Fibroblast of the aortic adventitia (primary cell): ENCODE measurements around the gene FCHSD2. TPM values are rescaled to one million over a fixed set of nuclear protein-coding genes. Genes with fewer than 3 reads are reported as not detected.

Experiments used
- DNase-seq: peaks from one replicate; pipeline ENCODE4 v3.0.0-alpha.2; 2010; ENCODE audit warnings: low read depth
- H3K4me3 ChIP-seq: 2 replicates; pipeline ENCODE4 v1.5.1; 2011; ENCODE audit warnings: low read depth, mild to moderate bottlenecking, control low read depth, low read length, moderate library complexity
- total RNA-seq: library from RNA; depleted of rRNA; stranded (reverse); fragments of >200 nt; gene quantifications from 2 replicates; pipeline ENCODE4 v1.2.3, GENCODE V29; 2012; ENCODE audit warnings: low replicate concordance
- TF ChIP-seq, protein P1 (sequence below): IDR thresholded peaks from 2 replicates; pipeline ENCODE4 v1.5.1; 2011; ENCODE audit warnings: mild to moderate bottlenecking, low read length, control low read depth, inconsistent platforms; ENCODE audit not compliant: insufficient read depth

The FCHSD2 gene
- total RNA-seq, 1 donor, result 11.3 TPM

DNA sequence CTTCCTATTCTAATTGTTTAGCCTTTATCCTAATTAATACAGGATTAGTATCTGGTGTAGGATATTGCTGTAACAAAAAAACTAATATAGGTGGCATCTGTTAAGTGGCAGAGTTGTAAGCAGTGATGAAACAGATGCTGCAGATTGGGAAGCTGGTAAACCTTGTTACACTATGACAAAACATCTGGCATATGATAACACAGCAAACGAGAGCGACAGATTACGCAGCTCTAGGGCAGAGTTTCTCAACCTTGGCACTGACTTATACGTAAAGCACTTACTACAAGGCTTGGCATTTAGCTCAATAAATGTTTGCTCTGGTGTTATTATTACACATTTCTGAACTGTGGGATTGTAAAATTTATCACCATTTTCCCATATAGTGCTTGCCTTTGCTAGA, 190.9 kb downstream of the FCHSD2 start:
- TF ChIP-seq, protein P1, sequence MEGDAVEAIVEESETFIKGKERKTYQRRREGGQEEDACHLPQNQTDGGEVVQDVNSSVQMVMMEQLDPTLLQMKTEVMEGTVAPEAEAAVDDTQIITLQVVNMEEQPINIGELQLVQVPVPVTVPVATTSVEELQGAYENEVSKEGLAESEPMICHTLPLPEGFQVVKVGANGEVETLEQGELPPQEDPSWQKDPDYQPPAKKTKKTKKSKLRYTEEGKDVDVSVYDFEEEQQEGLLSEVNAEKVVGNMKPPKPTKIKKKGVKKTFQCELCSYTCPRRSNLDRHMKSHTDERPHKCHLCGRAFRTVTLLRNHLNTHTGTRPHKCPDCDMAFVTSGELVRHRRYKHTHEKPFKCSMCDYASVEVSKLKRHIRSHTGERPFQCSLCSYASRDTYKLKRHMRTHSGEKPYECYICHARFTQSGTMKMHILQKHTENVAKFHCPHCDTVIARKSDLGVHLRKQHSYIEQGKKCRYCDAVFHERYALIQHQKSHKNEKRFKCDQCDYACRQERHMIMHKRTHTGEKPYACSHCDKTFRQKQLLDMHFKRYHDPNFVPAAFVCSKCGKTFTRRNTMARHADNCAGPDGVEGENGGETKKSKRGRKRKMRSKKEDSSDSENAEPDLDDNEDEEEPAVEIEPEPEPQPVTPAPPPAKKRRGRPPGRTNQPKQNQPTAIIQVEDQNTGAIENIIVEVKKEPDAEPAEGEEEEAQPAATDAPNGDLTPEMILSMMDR, result no peak
- DNase-seq, result peak; percentile 52
- H3K4me3 ChIP-seq, result no peak overlapping the region

DNA sequence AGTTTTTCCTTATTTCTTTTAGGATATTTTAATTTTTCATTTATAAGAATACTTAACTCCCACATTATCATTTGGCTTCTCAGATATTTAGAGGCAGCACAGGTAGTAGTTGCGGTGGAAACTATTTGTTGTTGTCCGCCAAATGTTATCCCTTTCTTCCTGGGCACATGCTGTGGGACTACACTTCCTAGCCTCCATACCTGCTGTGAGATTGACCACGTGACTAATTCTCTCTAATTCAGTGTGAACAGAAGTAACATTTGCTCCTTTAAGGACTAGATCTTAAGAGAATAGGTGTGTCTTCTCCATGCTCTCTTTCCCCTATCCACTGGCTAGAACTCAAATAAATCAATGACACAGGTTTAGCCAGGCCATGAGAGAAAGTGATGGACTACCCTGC, 191.4 kb downstream of the FCHSD2 start:
- H3K4me3 ChIP-seq, result no peak overlapping the region
- no peak for DNase-seq
- TF ChIP-seq, protein P1, result no peak

DNA sequence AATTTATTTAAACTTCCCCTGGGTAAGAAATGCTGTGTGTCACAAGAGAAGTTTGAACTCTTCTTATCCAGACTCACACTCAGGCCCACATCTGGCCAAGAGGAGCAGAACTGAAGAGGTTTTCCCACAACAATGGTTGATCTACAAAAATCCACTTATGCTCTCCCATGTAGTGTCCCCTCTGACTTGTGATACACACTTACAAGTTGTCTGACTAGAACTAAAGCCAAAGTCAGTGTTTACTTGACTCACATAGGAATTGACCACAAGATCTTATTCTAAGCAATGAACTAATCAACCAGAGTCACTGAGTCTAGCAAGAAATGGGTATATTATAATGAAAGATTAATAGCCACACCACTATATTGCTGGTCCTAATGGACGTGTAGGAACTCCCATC, 194.9 kb downstream of the FCHSD2 start:
- TF ChIP-seq, protein P1, result no peak
- H3K4me3 ChIP-seq, result no peak overlapping the region
- DNase-seq, result no peak

DNA sequence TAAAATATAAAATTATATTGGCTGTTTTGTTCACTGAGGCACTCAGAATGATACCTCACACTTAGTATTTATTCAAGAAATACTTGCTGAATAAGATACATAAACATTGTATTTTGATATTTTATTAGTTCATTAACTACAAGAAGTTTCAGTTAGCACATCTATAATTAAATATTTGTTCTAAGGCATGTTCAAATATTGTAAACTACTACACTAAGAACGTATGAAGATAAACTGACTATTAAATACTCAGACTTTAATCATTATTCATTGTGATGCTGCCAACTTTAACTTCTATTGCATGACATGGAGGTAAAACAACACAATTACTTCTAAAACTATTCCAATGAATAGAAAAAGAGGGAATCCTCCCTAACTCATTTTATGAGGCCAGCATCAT, 198.5 kb downstream of the FCHSD2 start:
- no peak for DNase-seq
- TF ChIP-seq, protein P1, result no peak
- no peak overlapping the region for H3K4me3 ChIP-seq

DNA sequence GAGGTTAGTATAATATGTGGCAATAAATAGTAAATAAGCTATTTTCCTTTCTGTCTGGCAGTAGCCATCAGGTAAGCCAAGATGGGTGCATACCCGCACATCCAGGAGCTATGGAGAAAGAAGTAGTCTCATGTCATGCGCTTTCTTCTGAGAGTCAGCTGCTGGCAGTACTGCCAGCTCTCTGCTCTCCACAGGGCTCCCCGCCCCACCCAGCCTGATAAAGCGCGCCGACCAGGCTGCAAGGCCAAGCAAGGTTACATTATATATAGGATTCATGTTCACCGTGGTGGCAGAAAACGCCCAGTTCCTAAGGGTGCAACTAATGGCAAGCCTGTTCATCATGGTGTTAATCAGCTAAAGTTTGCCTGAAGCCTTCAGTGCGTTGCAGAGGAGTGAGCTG, 201.7 kb downstream of the FCHSD2 start:
- no peak for DNase-seq
- TF ChIP-seq, protein P1, result no peak
- H3K4me3 ChIP-seq, result no peak overlapping the region

DNA sequence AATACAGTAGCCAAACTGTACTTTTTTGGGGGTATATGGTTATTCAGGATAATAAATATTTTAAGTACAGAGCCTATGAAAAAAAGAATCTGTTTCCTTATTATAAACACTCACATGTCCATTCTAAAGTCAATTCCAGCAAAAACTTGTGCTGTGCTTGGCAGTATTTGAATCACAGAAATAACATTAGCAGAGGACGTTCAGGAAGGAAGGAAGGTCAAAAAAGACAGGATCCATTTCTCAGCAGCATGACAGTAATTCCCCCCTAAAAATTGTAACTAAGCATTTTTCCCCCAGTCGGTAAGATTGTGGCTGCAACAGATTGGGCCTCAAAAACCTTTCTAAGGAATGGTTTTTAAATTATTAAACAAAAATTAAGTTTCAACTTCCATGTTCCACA, 203.1 kb downstream of the FCHSD2 start:
- H3K4me3 ChIP-seq, result no peak overlapping the region
- TF ChIP-seq, protein P1, result no peak
- no peak for DNase-seq

DNA sequence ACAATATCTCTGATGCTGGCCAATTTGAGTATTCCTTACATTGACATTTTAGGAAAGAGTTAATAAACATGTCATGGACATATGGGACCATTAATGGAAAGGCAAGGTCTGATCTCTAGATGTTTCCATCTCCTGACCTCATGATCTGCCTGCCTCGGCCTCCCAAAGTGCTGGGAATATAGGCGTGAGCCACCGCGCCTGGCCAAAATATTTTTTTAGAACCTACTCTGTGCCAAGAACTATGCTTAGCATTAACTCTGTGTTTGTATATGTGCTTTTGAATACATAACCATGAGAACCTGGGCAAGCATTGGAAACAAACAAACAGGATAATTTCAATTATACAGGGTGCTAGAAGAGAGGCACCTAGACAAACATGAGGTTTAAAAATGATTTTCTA, 204.7 kb downstream of the FCHSD2 start:
- H3K4me3 ChIP-seq, result no peak overlapping the region
- TF ChIP-seq, protein P1, result no peak
- no peak for DNase-seq
